HepG2 (cell line): ENCODE measurements around the gene RAB40C. TPM values are rescaled to one million over a fixed set of nuclear protein-coding genes. Genes with fewer than 3 reads are reported as not detected.

Experiments used
- ATAC-seq: fragments of 200-7000 bp; cut with Tn5 transposase; 3 replicates; pipeline ENCODE4 v1.9.1; 2020; ENCODE audit warnings: mild to moderate bottlenecking, moderate library complexity
- BruUV-seq: library from RNA; stranded (reverse); fragments of 400-500 nt; replicated peaks from 2 replicates; lab custom pipeline; 2021; lab: Mats Ljungman, UMichigan
- CTCF ChIA-PET: fragments of 300-600 bp; formaldehyde crosslinking; extraction: SDS; loops from one replicate; lab custom pipeline; 2021; ENCODE audit warnings: low total read pairs, inconsistent platforms, low intra/inter-chr PET ratio; lab: Yijun Ruan, JAX
- POLR2A ChIA-PET: fragments of 350-600 bp; sonication (Branson Sonifier 250); formaldehyde crosslinking; loops from one replicate; lab custom pipeline; 2020; ENCODE audit warnings: antibody characterized with exemption, inconsistent platforms; lab: Yijun Ruan, JAX
- DNase-seq: peaks from one replicate; pipeline ENCODE4 v3.0.0-alpha.2; 2015; ENCODE audit warnings: low spot score
- FAIRE-seq: peaks from 3 replicates; lab custom pipeline; 2011; peaks lifted over from hg19 to GRCh38; lab: Jason Lieb, UNC
- H2AFZ ChIP-seq: one replicate; pipeline ENCODE4 v1.6.1; 2011; ENCODE audit warnings: low read length, inconsistent platforms
- H3K27ac ChIP-seq: fragments of 300-600 bp; 3 replicates; pipeline ENCODE4 v1.8.0; 2011; ENCODE audit warnings: mixed run types, mild to moderate bottlenecking, mixed read lengths, low read length, inconsistent platforms; ENCODE audit not compliant: insufficient read depth; ENCODE audit errors: extremely low read length
- H3K27me3 ChIP-seq, 2 experiments: fragments of 200-600 bp in 1 of 2; 2 replicates in 1 of 2; 3 replicates in 1 of 2; pipeline versions ENCODE4 v1.6.0 to v1.8.0; 2011; ENCODE audit warnings: low read length in 2 of 2, mild to moderate bottlenecking in 2 of 2, moderate library complexity in 2 of 2, inconsistent platforms in 1 of 2; ENCODE audit not compliant: insufficient read depth in 2 of 2, control insufficient read depth in 1 of 2
- H3K36me3 ChIP-seq, 2 experiments: fragments of 200-600 bp in 1 of 2; replicated peaks in 1 of 2; 2 replicates in 1 of 2; 3 replicates in 1 of 2; pipeline versions ENCODE4 v1.5.1 to v1.8.0; 2011; ENCODE audit warnings: low read length in 2 of 2, inconsistent platforms in 1 of 2; ENCODE audit not compliant: insufficient read depth in 2 of 2, control insufficient read depth in 1 of 2
- H3K4me1 ChIP-seq: 2 replicates; pipeline ENCODE4 v1.5.1; 2012; ENCODE audit warnings: low read length, inconsistent platforms; ENCODE audit not compliant: insufficient read depth
- H3K4me2 ChIP-seq: 2 replicates; pipeline ENCODE4 v1.6.0; 2011; ENCODE audit warnings: low read depth, low read length, inconsistent platforms
- H3K4me3 ChIP-seq, 3 experiments: fragments of 200-600 bp in 1 of 3; sonication (generic), shearing (Covaris generic) in 1 of 3; replicated peaks in 1 of 3; 2 replicates each; pipeline ENCODE4 v1.5.1; 2011 to 2016; ENCODE audit warnings: low read length in 3 of 3, inconsistent platforms in 2 of 3, low read depth in 2 of 3, mild to moderate bottlenecking in 2 of 3, control low read depth in 1 of 3, mixed read lengths in 1 of 3; ENCODE audit not compliant: insufficient read depth in 1 of 3
- H3K79me2 ChIP-seq: one replicate; pipeline ENCODE4 v1.6.1; 2011; ENCODE audit warnings: low read length, inconsistent platforms; ENCODE audit not compliant: insufficient read depth
- H3K9ac ChIP-seq: 2 replicates; pipeline ENCODE4 v1.6.0; 2011; ENCODE audit warnings: mild to moderate bottlenecking, low read depth, low read length, inconsistent platforms; ENCODE audit not compliant: insufficient read depth
- H3K9me3 ChIP-seq: 2 replicates; pipeline ENCODE4 v1.5.1; 2012; ENCODE audit warnings: mild to moderate bottlenecking, low read length
- H4K20me1 ChIP-seq: 2 replicates; pipeline ENCODE4 v1.6.0; 2011; ENCODE audit warnings: inconsistent platforms, mild to moderate bottlenecking, low read length, moderate library complexity; ENCODE audit not compliant: insufficient read depth
- CEBPG ChIP-seq: IDR thresholded peaks from 2 replicates; pipeline ENCODE4 v1.6.1; 2016
- FOXC1 ChIP-seq: sonication (generic); formaldehyde crosslinking; IDR thresholded peaks from 2 replicates; pipeline ENCODE4 v1.8.0; 2022; ENCODE audit warnings: mild to moderate bottlenecking, missing genetic modification reagents, borderline replicate concordance
- HDAC2 ChIP-seq: sonication (generic); formaldehyde crosslinking; IDR thresholded peaks from 2 replicates; pipeline ENCODE4 v1.4.0; 2020; ENCODE audit warnings: missing genetic modification reagents
- KLF16 ChIP-seq, 2 experiments: sonication (generic) in 1 of 2; formaldehyde crosslinking in 1 of 2; IDR thresholded peaks; 2 replicates each; pipeline versions ENCODE4 v1.6.1 to v1.8.0; 2016 to 2023; ENCODE audit warnings: missing genetic modification reagents in 2 of 2, missing compliant biosample characterization in 1 of 2
- KLF6 ChIP-seq: IDR thresholded peaks from 2 replicates; pipeline ENCODE4 v1.8.0; 2016; ENCODE audit warnings: missing biosample characterization, missing genetic modification reagents
- KMT2B ChIP-seq: IDR thresholded peaks from 2 replicates; pipeline ENCODE4 v1.6.1; 2016; ENCODE audit warnings: missing genetic modification reagents, missing compliant biosample characterization
- MYNN ChIP-seq: sonication (generic); formaldehyde crosslinking; IDR thresholded peaks from 2 replicates; pipeline ENCODE4 v1.4.0; 2020; ENCODE audit warnings: mild to moderate bottlenecking, low read depth, missing genetic modification reagents
- PHF8 ChIP-seq: sonication (generic); formaldehyde crosslinking; IDR thresholded peaks from 2 replicates; pipeline ENCODE4 v1.5.0; 2020; ENCODE audit warnings: missing genetic modification reagents
- RAD51 ChIP-seq: fragments of 450-650 bp; IDR thresholded peaks from 2 replicates; pipeline ENCODE4 v1.6.1; 2016; ENCODE audit warnings: borderline replicate concordance
- ZFYVE20 ChIP-seq: sonication (generic); formaldehyde crosslinking; IDR thresholded peaks from 2 replicates; pipeline ENCODE4 v1.8.0; 2023; ENCODE audit warnings: low read depth, mild to moderate bottlenecking, moderate library complexity, missing genetic modification reagents, borderline replicate concordance
- ZNF30 ChIP-seq: sonication (generic); formaldehyde crosslinking; IDR thresholded peaks from 2 replicates; pipeline ENCODE4 v1.5.0; 2020; ENCODE audit warnings: mild to moderate bottlenecking, missing genetic modification reagents
- ZNF775 ChIP-seq: sonication (generic); formaldehyde crosslinking; IDR thresholded peaks from 2 replicates; pipeline ENCODE4 v1.4.0; 2020; ENCODE audit warnings: missing genetic modification reagents, mild to moderate bottlenecking, moderate library complexity, borderline replicate concordance
- WGBS: methylation state at CpG from one replicate; pipeline ENCODE4 v1.1.6; 2017; ENCODE audit warnings: low lambda C conversion rate; 5-methylcytosine and 5-hydroxymethylcytosine counted together
- in situ Hi-C: cut with HindIII; loops from 2 replicates; pipeline ENCODE4 v1.10.0; 2017; ENCODE audit warnings: low pct_unique_long_range_greater_than_20kb; ENCODE audit not compliant: extremely low pct_ligation_motif_present
- intact Hi-C: fragments of 100-400 bp; cut with micrococcal nuclease; formaldehyde crosslinking; loops from one replicate; pipeline ENCODE4 v1.10.0; 2022; ENCODE audit not compliant: unreplicated experiment
- polyA plus RNA-seq, 8 experiments: library from polyadenylated mRNA; depleted of rRNA in 3 of 8; stranded (reverse) in 7 of 8; unstranded in 1 of 8; fragments of >200 nt; fragmentation: Illumina TruSeq in 4 of 8; extraction: Trizol in 4 of 8; gene quantifications; 2 replicates each; pipeline versions ENCODE4 v1.2.1 to v1.2.3, GENCODE V29; 2011 to 2016; ENCODE audit warnings: low read depth in 4 of 8, missing spikeins in 1 of 8, mixed read lengths in 1 of 8; ENCODE audit not compliant: insufficient read depth in 1 of 8
- total RNA-seq, 5 experiments: library from RNA; depleted of rRNA; stranded (reverse); fragments of >200 nt; fragmentation: Illumina TruSeq; extraction: Trizol; gene quantifications; 2 replicates each; pipeline ENCODE4 v1.2.3, GENCODE V29; 2016; ENCODE audit warnings: low read depth in 1 of 5
- TF ChIP-seq, protein P1 (sequence below): sonication (generic); formaldehyde crosslinking; IDR thresholded peaks from one replicate; pipeline ENCODE4 v1.5.1; 2020; ENCODE audit warnings: mild to moderate bottlenecking, missing genetic modification reagents; ENCODE audit errors: not compliant biosample characterization

RAB40C gene
- total and polyA plus RNA-seq, 2 of the 13 experiments (the other 11 are each of a cell fraction or from before 2014, with no cell fraction given), result 7.7 to 11.5 TPM

DNA sequence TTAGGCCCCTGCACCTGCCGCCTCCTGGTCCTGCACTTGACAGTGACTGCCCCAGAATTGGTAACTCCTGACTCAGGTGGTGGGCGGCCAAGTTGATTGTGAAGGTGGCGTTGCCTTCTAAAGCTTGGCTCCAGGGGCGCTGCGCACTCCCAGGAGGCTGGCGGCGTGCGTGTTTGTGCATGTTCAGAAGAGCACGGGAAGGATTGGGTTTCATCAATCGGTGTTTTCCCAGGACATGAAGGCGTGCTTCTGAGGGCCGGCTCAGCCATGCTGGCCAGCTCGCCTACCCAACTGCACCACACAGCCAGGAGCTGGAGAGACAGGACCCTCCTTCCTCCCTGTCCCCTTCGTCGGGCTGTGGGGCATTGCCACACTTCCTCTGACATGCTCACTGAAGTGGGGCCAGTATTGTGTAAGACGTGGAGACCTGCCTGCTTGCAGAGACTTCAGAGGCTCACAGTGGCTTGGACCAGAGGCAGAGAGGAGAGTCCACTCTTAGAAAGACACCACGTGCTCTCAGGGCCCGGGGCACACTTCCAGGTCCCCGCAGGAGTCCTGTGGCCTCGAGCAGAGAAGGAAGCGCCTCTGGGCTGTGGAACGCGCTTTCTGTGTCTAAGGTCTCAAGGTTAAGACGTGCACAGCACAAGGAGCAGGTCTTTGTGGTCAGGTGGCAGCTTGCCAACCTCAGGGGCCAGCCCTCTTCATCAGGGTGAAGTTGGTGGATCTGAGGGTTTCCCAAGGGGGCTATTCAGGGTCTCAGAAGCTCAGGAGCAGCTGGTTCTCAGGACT is 2.8 kb downstream of the RAB40C start:
- Histone ChIP-seq H2AFZ (no peak overlapping the region), H3K9ac (no peak overlapping the region), H3K4me3 (peak overlapping the region in 1 of 3 experiments; percentile 20; a peak in 1 of 6 replicates), H3K4me1 (peaks cover 40% of the 10 kb centered on the region), H3K4me2 (0 out of 2 replicates have a peak overlapping the region, but pooled peaks have one; percentile 4), H4K20me1 (peaks cover 14% of the 10 kb centered on the region; the same call in 1 of the 2 replicates), H3K36me3 (peaks cover 4 to 7% of the 10 kb centered on the region in 2 experiments; a peak in 1 of 5 replicates), H3K9me3 (no peaks in the 10 kb centered on the region), H3K79me2 (peaks cover 53% of the 10 kb centered on the region), H3K27me3 (no peaks in the 10 kb centered on the region; a peak in 1 of 5 replicates), H3K27ac (peak overlapping the region; percentile 43)
- intact Hi-C loops (no loop called here), in situ Hi-C loops (no loop called here)
- ChIA-PET POLR2A (interaction anchor here (0.5 to 1.3 kb wide), 2 partner anchors 11 to 34 kb away, joined by 3 read pairs; no protein-coding TSS in a partner anchor), CTCF (no interaction called here)
- ATAC-seq (no peak), FAIRE-seq (no peak), DNase-seq (peak; percentile 51)
- WGBS, result 93% methylated on average over 13 of the region's 24 CpGs
- no TSS peak for BruUV-seq
- TF ChIP-seq KLF16 (CRISPR knock-in tag; IDR thresholded peaks at IDR 0.05), result peak in 1 of 2 experiments; percentile 80; a peak in 2 of 4 replicates
- peak; percentile 78; the same call in 1 of the 2 replicates for TF ChIP-seq KLF6 (CRISPR knock-in tag)
- no peak for TF ChIP-seq ZNF775 (CRISPR knock-in tag)
- peak; percentile 85 for TF ChIP-seq CEBPG
- TF ChIP-seq PHF8, result no peak
- 0 out of 2 replicates have a peak, but pooled peaks have one; percentile 20 for TF ChIP-seq HDAC2 (CRISPR knock-in tag)
- no peak for TF ChIP-seq RAD51
- TF ChIP-seq MYNN, result peak; percentile 92; the same call in 1 of the 2 replicates
- TF ChIP-seq KMT2B (CRISPR knock-in tag), result peak; percentile 37; the same call in 1 of the 2 replicates
- TF ChIP-seq FOXC1, result peak; percentile 80
- no peak for TF ChIP-seq ZFYVE20 (CRISPR knock-in tag)
- TF ChIP-seq ZNF30 (CRISPR knock-in tag), result 0 out of 2 replicates have a peak, but pooled peaks have one; percentile 45
- TF ChIP-seq, protein P1, sequence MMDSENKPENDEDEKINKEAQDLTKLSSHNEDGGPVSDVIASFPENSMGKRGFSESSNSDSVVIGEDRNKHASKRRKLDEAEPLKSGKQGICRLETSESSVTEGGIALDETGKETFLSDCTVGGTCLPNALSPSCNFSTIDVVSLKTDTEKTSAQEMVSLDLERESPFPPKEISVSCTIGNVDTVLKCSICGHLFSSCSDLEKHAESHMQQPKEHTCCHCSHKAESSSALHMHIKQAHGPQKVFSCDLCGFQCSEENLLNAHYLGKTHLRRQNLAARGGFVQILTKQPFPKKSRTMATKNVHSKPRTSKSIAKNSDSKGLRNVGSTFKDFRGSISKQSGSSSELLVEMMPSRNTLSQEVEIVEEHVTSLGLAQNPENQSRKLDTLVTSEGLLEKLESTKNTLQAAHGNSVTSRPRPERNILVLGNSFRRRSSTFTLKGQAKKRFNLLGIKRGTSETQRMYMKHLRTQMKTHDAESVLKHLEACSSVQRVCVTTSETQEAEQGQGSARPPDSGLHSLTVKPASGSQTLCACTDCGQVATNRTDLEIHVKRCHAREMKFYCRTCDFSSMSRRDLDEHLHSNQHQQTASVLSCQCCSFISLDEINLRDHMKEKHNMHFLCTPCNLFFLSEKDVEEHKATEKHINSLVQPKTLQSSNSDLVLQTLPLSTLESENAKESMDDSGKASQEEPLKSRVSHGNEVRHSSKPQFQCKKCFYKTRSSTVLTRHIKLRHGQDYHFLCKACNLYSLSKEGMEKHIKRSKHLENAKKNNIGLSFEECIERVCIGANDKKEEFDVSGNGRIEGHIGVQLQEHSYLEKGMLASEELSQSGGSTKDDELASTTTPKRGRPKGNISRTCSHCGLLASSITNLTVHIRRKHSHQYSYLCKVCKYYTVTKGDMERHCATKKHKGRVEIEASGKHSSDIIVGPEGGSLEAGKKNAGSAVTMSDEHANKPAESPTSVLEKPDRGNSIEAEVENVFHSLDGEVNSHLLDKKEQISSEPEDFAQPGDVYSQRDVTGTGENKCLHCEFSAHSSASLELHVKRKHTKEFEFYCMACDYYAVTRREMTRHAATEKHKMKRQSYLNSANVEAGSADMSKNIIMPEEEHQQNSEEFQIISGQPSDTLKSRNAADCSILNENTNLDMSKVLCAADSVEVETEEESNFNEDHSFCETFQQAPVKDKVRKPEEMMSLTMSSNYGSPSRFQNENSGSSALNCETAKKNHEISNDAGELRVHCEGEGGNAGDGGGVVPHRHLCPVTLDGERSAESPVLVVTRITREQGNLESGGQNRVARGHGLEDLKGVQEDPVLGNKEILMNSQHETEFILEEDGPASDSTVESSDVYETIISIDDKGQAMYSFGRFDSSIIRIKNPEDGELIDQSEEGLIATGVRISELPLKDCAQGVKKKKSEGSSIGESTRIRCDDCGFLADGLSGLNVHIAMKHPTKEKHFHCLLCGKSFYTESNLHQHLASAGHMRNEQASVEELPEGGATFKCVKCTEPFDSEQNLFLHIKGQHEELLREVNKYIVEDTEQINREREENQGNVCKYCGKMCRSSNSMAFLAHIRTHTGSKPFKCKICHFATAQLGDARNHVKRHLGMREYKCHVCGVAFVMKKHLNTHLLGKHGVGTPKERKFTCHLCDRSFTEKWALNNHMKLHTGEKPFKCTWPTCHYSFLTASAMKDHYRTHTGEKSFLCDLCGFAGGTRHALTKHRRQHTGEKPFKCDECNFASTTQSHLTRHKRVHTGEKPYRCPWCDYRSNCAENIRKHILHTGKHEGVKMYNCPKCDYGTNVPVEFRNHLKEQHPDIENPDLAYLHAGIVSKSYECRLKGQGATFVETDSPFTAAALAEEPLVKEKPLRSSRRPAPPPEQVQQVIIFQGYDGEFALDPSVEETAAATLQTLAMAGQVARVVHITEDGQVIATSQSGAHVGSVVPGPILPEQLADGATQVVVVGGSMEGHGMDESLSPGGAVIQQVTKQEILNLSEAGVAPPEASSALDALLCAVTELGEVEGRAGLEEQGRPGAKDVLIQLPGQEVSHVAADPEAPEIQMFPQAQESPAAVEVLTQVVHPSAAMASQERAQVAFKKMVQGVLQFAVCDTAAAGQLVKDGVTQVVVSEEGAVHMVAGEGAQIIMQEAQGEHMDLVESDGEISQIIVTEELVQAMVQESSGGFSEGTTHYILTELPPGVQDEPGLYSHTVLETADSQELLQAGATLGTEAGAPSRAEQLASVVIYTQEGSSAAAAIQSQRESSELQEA (CRISPR knock-in tag), result peak; percentile 44
